ENCODE measurements around the gene ABHD12.
"Not testable (repeated sequence)": the region's sequence is repeated elsewhere in the genome, so short reads cannot be mapped to it uniquely, and the experiment has no call there.

The ABHD12 gene

GRCh38 chr20:25278636-25279361 is 111.8 kb downstream of the ABHD12 start:
- no peak for DNase-seq (ENCODE audit: low spot score)

DNA sequence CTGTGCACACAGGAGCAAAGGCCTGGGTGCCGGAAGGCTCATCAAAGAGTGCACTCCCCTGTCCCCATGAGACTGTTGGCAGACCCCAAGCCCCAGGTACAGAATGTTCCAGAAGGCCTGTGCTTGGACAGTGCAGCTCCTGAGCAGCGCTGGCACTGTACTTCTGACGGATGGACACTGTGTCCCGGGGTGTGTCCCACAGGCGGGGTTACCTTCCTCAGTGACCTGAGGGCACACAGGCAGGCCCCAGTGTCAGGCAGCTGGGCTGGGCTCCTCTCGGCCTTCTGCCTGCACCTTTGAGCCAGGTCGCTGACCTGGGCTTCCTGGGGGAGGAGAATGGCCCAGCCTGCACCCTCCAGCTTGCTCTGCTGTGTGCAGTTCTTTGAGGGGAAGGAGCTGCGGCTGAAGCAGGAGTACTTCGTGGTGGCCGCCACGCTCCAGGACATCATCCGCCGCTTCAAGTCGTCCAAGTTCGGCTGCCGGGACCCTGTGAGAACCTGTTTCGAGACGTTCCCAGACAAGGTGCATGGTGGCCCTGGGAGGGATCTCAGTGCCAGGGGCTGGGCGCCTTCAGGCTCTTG is 112.6 kb downstream of the ABHD12 start:
- no peak for DNase-seq (ENCODE audit: low spot score)

DNA sequence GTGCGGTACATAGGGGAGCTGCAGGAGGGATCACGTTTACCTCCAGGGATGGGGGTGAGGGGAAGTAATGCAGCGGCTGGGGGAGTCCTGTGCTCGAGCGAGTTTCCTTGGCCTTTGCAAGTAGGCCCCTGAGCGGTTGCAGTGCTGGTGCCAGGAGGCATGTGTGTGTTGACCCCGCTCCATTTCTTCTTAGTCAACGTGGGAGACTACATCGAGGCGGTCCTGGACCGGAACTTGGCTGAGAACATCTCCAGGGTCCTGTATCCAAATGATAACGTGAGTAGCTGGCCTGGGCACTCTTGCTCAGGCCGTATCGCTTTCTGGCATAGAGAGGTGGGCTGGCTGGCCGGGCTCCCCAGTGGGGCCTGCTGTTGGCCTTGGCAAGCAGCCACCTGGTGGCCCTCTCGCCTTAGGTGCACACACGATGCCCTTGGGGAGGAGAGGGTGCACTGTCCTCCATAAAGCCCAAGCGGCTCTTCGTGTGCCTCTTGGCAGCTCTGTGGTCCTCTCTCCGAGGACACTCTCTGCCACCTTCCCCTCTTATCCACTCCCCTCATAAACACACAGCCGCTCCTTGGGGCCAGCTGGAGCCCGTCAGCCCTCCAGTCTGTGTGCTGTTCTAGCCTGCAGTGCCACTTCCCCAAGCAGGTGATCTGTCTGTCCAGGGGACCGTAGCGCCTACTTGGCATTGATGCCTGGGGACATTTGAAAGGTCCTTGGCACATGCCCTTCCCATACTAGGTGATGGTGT is 113.4 kb downstream of the ABHD12 start:
- DNase-seq (ENCODE audit: low spot score) = no peak

DNA sequence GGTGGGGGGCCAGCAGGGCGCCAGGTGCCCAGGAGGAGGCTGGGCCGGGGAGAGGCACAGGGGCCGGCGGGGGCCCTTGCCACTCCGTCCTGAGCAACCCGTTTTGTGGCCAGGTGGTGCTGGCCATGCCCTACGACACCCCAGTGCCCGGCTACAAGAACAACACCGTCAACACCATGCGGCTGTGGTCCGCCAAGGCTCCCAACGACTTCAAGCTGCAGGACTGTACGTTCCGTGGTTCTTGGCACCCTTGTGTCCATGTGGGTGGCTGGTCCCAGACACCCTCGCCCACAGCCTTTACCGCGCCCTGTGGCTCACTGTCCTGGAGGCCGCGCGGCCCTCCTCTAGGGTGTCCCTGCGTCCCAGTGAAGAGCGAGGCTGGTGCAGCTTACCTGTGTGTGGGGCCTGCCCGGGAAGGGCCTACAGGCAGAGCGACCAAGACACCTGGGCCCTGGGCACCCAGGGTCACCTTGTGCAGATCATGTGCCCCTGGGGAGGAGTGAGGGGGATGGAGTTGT is 114.0 kb downstream of the ABHD12 start:
- DNase-seq (ENCODE audit: low spot score) = no peak

GRCh38 chr20:25275813-25276532 is 114.7 kb downstream of the ABHD12 start:
- DNase-seq (ENCODE audit: low spot score) = no peak

DNA sequence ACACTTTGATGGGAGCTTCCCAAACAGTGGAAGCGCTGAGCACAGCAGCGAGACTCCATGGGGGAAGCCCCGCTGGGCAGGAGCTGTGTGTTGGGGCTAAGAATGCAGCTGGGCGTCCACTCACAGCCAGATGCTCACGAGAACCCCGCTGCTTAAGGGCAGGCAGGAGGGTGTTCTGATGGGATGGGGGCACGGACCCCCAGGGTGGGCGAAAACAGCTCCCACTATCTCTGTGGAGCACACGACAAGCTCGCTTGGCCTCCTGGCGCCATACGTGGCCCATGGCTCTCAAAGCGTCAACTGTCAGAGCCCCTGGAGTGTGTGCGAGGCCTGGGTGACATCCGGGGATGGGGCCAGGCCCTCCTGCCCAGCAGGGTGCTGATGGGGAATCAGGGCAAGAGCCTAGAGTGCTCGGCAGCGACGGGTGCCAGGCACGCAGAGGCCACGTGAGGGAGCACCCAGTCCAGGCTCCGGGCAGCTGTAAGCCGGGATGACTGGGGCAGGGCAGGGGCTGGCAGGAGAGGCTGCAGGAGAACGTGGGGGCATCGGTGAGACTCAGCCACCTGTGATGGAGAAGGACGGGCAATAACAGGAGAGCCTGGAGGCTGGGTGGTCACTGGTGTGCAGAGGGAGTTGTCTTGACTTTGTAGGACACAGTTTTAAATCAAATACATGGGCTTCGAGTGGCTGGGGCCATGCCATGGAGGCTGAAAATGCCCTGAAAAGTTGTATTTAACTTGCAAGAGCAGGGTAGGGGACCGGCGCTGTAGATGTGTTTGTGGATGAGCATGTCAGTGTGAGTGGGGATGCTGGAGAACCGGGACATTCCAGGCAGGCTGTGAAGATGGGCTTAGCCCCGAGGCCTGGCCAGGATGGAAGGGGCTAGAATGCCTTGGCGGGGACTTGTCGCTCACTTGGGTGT is 115.5 kb downstream of the ABHD12 start:
- no peak for DNase-seq (ENCODE audit: low spot score)

DNA sequence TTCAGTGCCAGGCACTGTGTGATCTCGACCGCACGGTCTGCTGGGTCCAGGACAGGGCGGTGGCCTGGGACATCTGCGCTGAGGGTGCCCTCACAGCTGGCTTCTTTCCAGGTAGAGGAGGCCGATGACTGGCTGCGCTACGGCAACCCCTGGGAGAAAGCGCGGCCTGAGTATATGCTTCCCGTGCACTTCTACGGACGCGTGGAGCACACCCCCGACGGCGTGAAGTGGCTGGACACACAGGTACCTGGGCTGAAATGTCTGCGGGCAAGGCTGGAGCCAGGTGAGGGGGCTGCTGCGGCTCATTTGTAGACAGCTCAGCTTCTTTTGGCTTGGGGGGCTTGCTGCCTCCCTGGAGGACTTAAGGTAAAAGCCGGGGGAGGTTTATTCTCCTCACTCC is 116.2 kb downstream of the ABHD12 start:
- DNase-seq (ENCODE audit: low spot score) = no peak

- DNase-seq (ENCODE audit: low spot score) = no peak
These were observed 116.9 kb downstream of the ABHD12 start for GRCh38 chr20:25273541-25274358.

- DNase-seq (ENCODE audit: low spot score) = no peak
These were observed 117.6 kb downstream of the ABHD12 start for GRCh38 chr20:25273046-25273445.

DNA sequence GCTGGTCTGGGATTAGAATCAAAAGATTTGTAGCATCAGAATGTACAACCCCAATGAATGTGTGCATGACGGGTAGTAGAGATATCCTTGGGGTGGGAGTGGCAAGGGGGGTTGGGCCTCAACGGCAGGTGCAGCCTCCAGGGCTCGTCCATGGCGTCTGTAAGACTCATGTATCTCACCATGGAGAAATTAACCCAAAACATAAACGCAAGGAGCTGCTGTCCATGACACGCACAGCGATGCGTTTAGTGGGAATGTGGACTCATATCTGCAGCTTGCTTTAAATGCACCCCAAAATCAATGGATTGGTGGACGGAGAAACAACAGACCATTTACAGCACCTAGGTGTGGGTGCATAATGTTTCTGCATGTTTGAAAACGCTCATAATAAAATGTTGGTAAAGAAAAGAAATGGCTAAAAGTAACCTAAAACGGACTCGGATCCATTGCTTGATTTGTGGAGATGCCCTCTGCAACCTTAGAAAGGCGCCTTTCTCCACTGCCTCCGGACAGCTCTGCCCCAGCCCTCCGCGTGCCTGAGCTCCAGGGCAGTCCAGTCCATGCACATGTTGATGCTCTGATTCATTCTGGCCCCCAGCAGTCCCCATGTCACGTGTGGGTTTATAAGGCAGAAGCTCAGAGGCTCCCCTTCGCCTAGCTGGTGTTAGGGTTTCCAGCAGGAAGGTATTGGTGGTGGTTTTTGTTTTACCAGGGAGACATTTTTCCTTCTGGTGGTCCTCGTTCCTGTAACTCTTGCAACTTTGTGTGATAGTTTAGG is 118.2 kb downstream of the ABHD12 start:
- DNase-seq (ENCODE audit: low spot score) = no peak

DNA sequence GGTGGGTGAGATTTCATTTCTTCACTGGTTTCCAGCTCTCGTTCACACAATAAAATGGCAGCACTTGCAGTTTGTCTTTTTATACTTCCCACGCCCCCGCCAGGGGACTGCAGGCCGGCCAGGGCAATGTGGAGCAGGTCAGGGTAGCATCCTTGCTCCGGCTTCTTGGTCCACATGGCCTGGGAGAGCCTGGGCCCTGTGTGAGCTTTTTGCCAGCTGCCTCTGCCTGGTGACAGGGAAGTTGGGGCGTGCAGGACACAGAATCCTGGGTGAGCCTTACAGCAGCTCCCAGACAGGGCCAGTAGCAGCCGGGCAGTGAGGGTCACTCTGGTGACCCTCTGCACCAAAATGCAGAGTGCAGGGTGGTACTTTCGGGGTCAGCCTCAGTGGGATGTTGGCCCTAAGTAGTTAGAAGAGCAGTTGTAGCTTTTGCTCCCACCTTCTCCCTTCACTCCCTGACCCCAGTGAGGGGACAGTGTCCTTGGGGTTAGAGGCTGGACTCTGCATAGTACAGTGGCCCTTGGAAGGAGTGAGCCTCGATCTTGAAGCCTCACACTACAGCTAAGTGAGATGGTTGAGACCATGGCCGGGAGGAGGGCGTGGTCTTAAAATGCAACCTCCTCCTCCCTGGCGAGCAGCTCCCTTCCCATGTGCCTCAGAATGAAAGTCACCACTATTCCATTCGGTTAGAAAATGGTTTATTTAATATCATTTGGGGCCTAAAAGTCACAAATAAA is 119.0 kb downstream of the ABHD12 start:
- no peak for DNase-seq (ENCODE audit: low spot score)

GRCh38 chr20:25270829-25271251 is 119.8 kb downstream of the ABHD12 start:
- DNase-seq (ENCODE audit: low spot score) = no peak

GRCh38 chr20:25269833-25270170 is 120.8 kb downstream of the ABHD12 start:
- no peak for DNase-seq (ENCODE audit: low spot score)

DNA sequence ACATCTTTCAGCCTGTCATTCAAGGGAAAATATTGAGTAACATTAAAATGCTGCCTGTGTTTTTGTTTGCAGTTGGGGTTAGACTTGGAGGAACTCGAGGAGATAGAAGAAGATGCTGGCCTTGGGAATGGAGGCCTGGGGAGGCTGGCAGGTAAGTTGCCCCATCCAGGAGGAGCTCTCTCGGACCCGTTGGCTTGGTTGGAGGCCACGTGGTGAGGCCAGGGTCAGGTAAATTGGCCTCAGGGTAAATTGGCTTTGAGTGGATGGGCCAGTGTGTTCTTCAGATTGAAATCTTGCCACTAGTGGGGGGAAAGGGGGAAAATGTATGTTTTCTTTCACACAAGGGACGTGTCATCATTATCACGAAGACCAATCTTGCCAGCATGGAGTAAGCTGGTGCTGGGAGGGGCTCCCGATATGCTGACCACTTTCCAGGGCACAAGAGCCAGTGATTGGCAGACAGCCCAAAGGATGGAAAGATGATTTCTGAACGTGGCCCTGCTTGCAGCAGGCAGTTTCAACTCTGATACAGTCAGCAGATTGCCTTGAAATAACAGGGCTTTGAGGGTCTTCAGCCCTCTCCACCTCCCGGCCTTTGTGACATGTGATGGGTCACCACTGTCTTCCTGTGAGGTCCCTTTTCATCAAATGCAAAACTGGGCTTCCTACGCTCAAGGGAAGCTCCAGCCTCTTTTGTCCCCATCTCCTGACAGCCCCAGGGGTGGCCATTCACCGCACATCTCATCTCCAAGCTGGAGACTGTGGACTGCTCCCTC is 121.4 kb downstream of the ABHD12 start:
- no peak for DNase-seq (ENCODE audit: low spot score)

- DNase-seq (ENCODE audit: low spot score) = not testable (repeated sequence)
These were observed 129.7 kb downstream of the ABHD12 start for GRCh38 chr20:25260770-25261437.

GRCh38 chr20:25259788-25260254 is 130.8 kb downstream of the ABHD12 start:
- DNase-seq (ENCODE audit: low spot score) = no peak

- DNase-seq (ENCODE audit: low spot score) = no peak
These were observed 131.3 kb downstream of the ABHD12 start for GRCh38 chr20:25259358-25259757.
